ENCODE data around the gene RALGAPA2. TPM values are rescaled to one million over a fixed set of nuclear protein-coding genes. Genes with fewer than 3 reads are reported as not detected.

Gene RALGAPA2
- total and polyA plus RNA-seq, 2 of the 13 experiments (the other 11 are each of a cell fraction or from before 2014, with no cell fraction given) = 13.8 to 17.7 TPM

DNA sequence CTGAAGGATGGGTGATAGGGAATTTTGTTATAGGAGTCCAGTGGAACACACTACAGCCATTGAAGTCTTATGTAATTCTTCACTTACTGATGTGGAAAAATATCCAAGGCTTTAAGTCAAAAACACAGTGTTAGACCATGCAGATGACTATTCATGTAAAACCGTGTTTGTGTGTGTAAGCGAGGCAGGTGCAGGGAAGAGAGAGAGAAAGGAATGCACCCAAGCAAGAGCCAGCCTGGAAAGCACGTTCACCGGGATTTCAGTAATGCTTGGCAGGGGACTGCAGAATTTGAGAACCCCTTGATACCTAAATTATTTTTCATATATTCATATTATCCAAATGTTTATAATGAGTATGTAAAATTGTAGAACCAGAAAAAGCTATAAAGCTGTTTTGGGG lies 17.9 kb downstream of the RALGAPA2 start:
- 96% methylated on average over 4 of the region's 4 CpGs for WGBS (ENCODE audit: low lambda C conversion rate)
- in situ Hi-C loops (cut with HindIII; ENCODE audit: extremely low pct_ligation_motif_present, low pct_unique_long_range_greater_than_20kb) (no loop called here), intact Hi-C loops (cut with micrococcal nuclease; ENCODE audit: unreplicated experiment) (no loop called here)
- Histone ChIP-seq H3K79me2 (ENCODE audit: insufficient read depth, low read length) (peaks cover 39% of the 10 kb centered on the region), H3K27me3 (ENCODE audit: control insufficient read depth in 1 of 2, insufficient read depth in 2 of 2, low read length in 2 of 2) (no peaks in the 10 kb centered on the region), H3K9me3 (ENCODE audit: low read length) (no peaks in the 10 kb centered on the region), H3K4me2 (ENCODE audit: low read depth, low read length) (no peak overlapping the region), H3K36me3 (replicated peaks in 1 of 2; ENCODE audit: control insufficient read depth in 1 of 2, insufficient read depth in 2 of 2, low read length in 2 of 2) (no peaks in the 10 kb centered on the region), H3K4me3 (replicated peaks in 1 of 3; ENCODE audit: insufficient read depth in 1 of 3, low read depth in 2 of 3, low read length in 3 of 3) (no peak overlapping the region), H3K27ac (ENCODE audit: extremely low read length, insufficient read depth, low read length) (no peak overlapping the region), H3K4me1 (ENCODE audit: insufficient read depth, low read length) (peaks cover 42% of the 10 kb centered on the region), H3K9ac (ENCODE audit: insufficient read depth, low read depth, low read length) (no peak overlapping the region), H2AFZ (ENCODE audit: low read length) (no peak overlapping the region), H4K20me1 (ENCODE audit: insufficient read depth, low read length) (peaks cover 9% of the 10 kb centered on the region; the same call in 1 of the 2 replicates)
- FAIRE-seq = no peak
- ChIA-PET CTCF (ENCODE audit: low intra/inter-chr PET ratio, low total read pairs) (no interaction called here), POLR2A (interaction anchor here (2.1 kb wide), 1 partner anchor 18 kb away, joined by 16 read pairs; the partner anchor contains the start of gene RALGAPA2)
- no peak for ATAC-seq
- no TSS peak for BruUV-seq (replicated peaks)
- no peak for TF ChIP-seq HDAC2 (CRISPR knock-in tag; IDR thresholded peaks at IDR 0.05)
- TF ChIP-seq ZNF878 (CRISPR knock-in tag; IDR thresholded peaks at IDR 0.05) = no peak
- TF ChIP-seq KDM3A (CRISPR knock-in tag; IDR thresholded peaks at IDR 0.05; ENCODE audit: low read depth) = no peak
- TF ChIP-seq ZSCAN22 (CRISPR knock-in tag; IDR thresholded peaks at IDR 0.05) = no peak
- no peak for TF ChIP-seq SNAPC4 (CRISPR knock-in tag; IDR thresholded peaks at IDR 0.05)
- TF ChIP-seq KLF16 (CRISPR knock-in tag; IDR thresholded peaks at IDR 0.05) = no peak
- TF ChIP-seq CENPT (CRISPR knock-in tag; IDR thresholded peaks at IDR 0.05; ENCODE audit: low read depth) = no peak
- no peak for DNase-seq (ENCODE audit: low spot score)

Data from HepG2 (cell line).